HEK293T (cell line): ENCODE measurements around the gene HBP1.

ENCODE experiments used
- CTCF ChIA-PET: fragments of 350-600 bp; formaldehyde crosslinking; extraction: SDS; loops from one replicate; lab custom pipeline; 2021; ENCODE audit warnings: antibody characterized with exemption, inconsistent platforms; lab: Yijun Ruan, JAX
- POLR2A ChIA-PET: fragments of 350-600 bp; formaldehyde crosslinking; extraction: SDS; loops from one replicate; lab custom pipeline; 2020; ENCODE audit warnings: antibody characterized with exemption, inconsistent platforms; lab: Yijun Ruan, JAX
- DNase-seq: peaks from one replicate; pipeline ENCODE4 v3.0.0; 2012; ENCODE audit warnings: mixed read lengths; ENCODE audit errors: extremely low spot score
- ARNT ChIP-seq: fragments of 450-650 bp; IDR thresholded peaks from 2 replicates; pipeline ENCODE4 v1.6.1; 2017; ENCODE audit warnings: mild to moderate bottlenecking
- BHLHE40 ChIP-seq: fragments of 450-650 bp; IDR thresholded peaks from 2 replicates; pipeline ENCODE4 v1.6.1; 2016; ENCODE audit warnings: mild to moderate bottlenecking, moderate library complexity, borderline replicate concordance
- CTBP1 ChIP-seq: fragments of 450-650 bp; IDR thresholded peaks from 2 replicates; pipeline ENCODE4 v1.6.1; 2016; ENCODE audit warnings: borderline replicate concordance
- ELF4 ChIP-seq: fragments of 450-650 bp; IDR thresholded peaks from 2 replicates; pipeline ENCODE4 v1.6.1; 2017; ENCODE audit warnings: antibody characterized with exemption
- FOXA1 ChIP-seq: fragments of 450-650 bp; IDR thresholded peaks from 2 replicates; pipeline ENCODE4 v1.6.1; 2016; ENCODE audit warnings: mild to moderate bottlenecking
- FOXK2 ChIP-seq: fragments of 450-650 bp; IDR thresholded peaks from 2 replicates; pipeline ENCODE4 v1.6.1; 2016; ENCODE audit warnings: mild to moderate bottlenecking
- FOXM1 ChIP-seq: fragments of 450-650 bp; IDR thresholded peaks from 2 replicates; pipeline ENCODE4 v1.6.1; 2017; ENCODE audit warnings: mild to moderate bottlenecking, borderline replicate concordance
- HDGF ChIP-seq: fragments of 450-650 bp; IDR thresholded peaks from 2 replicates; pipeline ENCODE4 v1.6.1; 2017; ENCODE audit warnings: antibody characterized with exemption, borderline replicate concordance
- L3MBTL2 ChIP-seq: fragments of 450-650 bp; conservative IDR thresholded peaks from 2 replicates; pipeline ENCODE4 v1.6.1; 2016; ENCODE audit warnings: mild to moderate bottlenecking
- LEF1 ChIP-seq: fragments of 450-650 bp; IDR thresholded peaks from 2 replicates; pipeline ENCODE4 v1.6.1; 2017; ENCODE audit warnings: mild to moderate bottlenecking, borderline replicate concordance
- NFRKB ChIP-seq: fragments of 450-650 bp; IDR thresholded peaks from 2 replicates; pipeline ENCODE4 v1.6.1; 2016; ENCODE audit warnings: mild to moderate bottlenecking, moderate library complexity
- SP1 ChIP-seq: fragments of 450-650 bp; IDR thresholded peaks from 2 replicates; pipeline ENCODE4 v1.6.1; 2017
- SUZ12 ChIP-seq: fragments of 450-650 bp; IDR thresholded peaks from 2 replicates; pipeline ENCODE4 v1.6.1; 2016; ENCODE audit warnings: mild to moderate bottlenecking
- TARDBP ChIP-seq: fragments of 450-650 bp; IDR thresholded peaks from 2 replicates; pipeline ENCODE4 v1.6.1; 2016
- ZNF384 ChIP-seq: fragments of 450-650 bp; IDR thresholded peaks from 2 replicates; pipeline ENCODE4 v1.6.1; 2016
- TF ChIP-seq, protein P1 (sequence below): fragments of 450-650 bp; IDR thresholded peaks from 2 replicates; pipeline ENCODE4 v1.6.1; 2016

The HBP1 gene

DNA sequence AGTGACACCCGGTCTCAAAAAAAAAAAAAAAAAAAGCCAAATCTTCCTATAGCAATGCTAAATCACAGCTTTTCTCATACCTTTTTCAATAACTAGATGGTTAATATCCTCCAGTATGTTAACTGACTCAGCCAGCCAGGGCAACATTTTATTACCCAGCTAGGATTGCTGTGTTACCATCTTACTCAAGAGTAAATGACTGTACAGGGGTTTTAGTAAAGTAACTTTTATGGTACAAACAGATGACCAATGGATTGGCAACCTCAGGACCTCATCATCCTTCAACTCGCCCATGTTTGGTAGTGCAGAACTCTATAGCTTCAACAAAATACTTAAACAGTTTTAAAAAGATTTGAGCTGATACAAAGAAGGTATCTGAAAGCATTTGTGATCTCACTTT is 59.5 kb downstream of the HBP1 start:
- POLR2A ChIA-PET, result no interaction called here
- TF ChIP-seq L3MBTL2 (no peak), FOXM1 (no peak), ELF4 (no peak), CTBP1 (no peak), HDGF (no peak), ARNT (no peak), TARDBP (no peak), NFRKB (no peak), BHLHE40 (no peak), SUZ12 (no peak), FOXK2 (no peak), FOXA1 (no peak), LEF1 (no peak), SP1 (no peak), ZNF384 (no peak)
- TF ChIP-seq, protein P1, sequence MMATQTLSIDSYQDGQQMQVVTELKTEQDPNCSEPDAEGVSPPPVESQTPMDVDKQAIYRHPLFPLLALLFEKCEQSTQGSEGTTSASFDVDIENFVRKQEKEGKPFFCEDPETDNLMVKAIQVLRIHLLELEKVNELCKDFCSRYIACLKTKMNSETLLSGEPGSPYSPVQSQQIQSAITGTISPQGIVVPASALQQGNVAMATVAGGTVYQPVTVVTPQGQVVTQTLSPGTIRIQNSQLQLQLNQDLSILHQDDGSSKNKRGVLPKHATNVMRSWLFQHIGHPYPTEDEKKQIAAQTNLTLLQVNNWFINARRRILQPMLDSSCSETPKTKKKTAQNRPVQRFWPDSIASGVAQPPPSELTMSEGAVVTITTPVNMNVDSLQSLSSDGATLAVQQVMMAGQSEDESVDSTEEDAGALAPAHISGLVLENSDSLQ, result no peak
- CTCF ChIA-PET, result no interaction called here
- no peak for DNase-seq

GRCh38 chr7:107230334-107230733 is 61.5 kb downstream of the HBP1 start:
- POLR2A ChIA-PET, result no interaction called here
- CTCF ChIA-PET, result no interaction called here
- DNase-seq, result no peak
- TF ChIP-seq HDGF (no peak), FOXK2 (no peak), CTBP1 (no peak), TARDBP (no peak), LEF1 (no peak), SP1 (no peak), NFRKB (no peak), ELF4 (no peak), ZNF384 (no peak), L3MBTL2 (no peak), FOXA1 (no peak), BHLHE40 (no peak)
- TF ChIP-seq, protein P1, result no peak

GRCh38 chr7:107232568-107233090 is 63.8 kb downstream of the HBP1 start:
- ChIA-PET POLR2A (no interaction called here), CTCF (no interaction called here)
- no peak for DNase-seq
- TF ChIP-seq HDGF (no peak), ZNF384 (no peak), ELF4 (no peak), CTBP1 (no peak), SP1 (no peak), FOXM1 (no peak), SUZ12 (no peak), FOXA1 (no peak), L3MBTL2 (no peak), LEF1 (no peak), FOXK2 (no peak), BHLHE40 (no peak), ARNT (no peak)
- TF ChIP-seq, protein P1, result no peak

DNA sequence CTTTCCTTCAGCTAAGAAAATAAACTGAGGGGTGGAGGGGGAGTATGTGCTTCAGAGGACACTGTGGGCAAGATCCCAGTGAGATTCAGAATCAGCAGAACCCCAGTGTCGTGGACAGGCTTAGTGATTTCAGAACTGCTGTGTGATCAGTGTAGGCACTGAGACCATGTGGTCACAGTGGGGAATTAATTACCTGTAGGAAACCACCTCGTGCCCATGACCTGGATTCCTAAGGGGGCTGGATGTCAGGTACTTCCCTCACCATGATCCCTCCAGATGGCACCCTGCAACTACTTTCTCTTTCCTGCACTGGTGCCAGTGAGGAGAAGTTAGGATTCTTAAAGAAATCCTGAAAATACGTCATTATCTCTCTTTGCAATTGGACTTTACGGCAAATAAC is 64.4 kb downstream of the HBP1 start:
- no peak for DNase-seq
- ChIA-PET POLR2A (no interaction called here), CTCF (no interaction called here)

GRCh38 chr7:107233981-107234380 is 65.2 kb downstream of the HBP1 start:
- TF ChIP-seq, protein P1, result no peak
- TF ChIP-seq CTBP1 (no peak), FOXA1 (no peak), BHLHE40 (no peak)
- no peak for DNase-seq
- ChIA-PET CTCF (no interaction called here), POLR2A (no interaction called here)

More for the DNA sequence above, 64.4 kb downstream of the HBP1 start:
- TF ChIP-seq TARDBP, result no peak
- TF ChIP-seq LEF1, result no peak
- no peak for TF ChIP-seq FOXA1
- TF ChIP-seq FOXK2, result no peak
- no peak for TF ChIP-seq SP1
- no peak for TF ChIP-seq CTBP1
- no peak for TF ChIP-seq NFRKB
- no peak for TF ChIP-seq SUZ12
- TF ChIP-seq ELF4, result no peak
- no peak for TF ChIP-seq L3MBTL2
- TF ChIP-seq ARNT, result no peak
- TF ChIP-seq, protein P1, result no peak
- no peak for TF ChIP-seq HDGF
- TF ChIP-seq BHLHE40, result no peak
- TF ChIP-seq ZNF384, result no peak
- no peak for TF ChIP-seq FOXM1
